ENCODE measurements around the gene SPATA18.

SPATA18 gene

GRCh38 chr4:52017814-52018213 is 33.3 kb upstream of the SPATA18 start:
- no peaks in the 10 kb centered on the region for H3K27me3 ChIP-seq (ENCODE audit: control insufficient read depth, insufficient read depth, low read length)
- H3K36me3 ChIP-seq (ENCODE audit: control insufficient read depth, insufficient read depth, low read length): no peaks in the 10 kb centered on the region
- no peak overlapping the region for H3K27ac ChIP-seq (ENCODE audit: low read length)
- no peaks in the 10 kb centered on the region for H3K9me3 ChIP-seq (ENCODE audit: control insufficient read depth, insufficient read depth, low read length)
- H3K4me3 ChIP-seq (ENCODE audit: low read length): no peak overlapping the region
- no peak for DNase-seq (ENCODE audit: low read depth, low spot score)
- no CpG with 5 or more reads among the region's 1 CpG for WGBS (ENCODE audit: insufficient coverage, insufficient read length)
- no peaks in the 10 kb centered on the region; the same call in 1 of the 2 replicates for H3K4me1 ChIP-seq (ENCODE audit: control insufficient read depth, insufficient read depth, low read length)

GRCh38 chr4:52019936-52020657 is 31.0 kb upstream of the SPATA18 start, which contains the start of gene LRRC66:
Gene LRRC66, minus strand, starts transcription at chr4:52020363. Its CDS starts 2,750 bp downstream, at chr4:52017613.
- Histone ChIP-seq H3K4me3 (ENCODE audit: low read length) (no peak within 1 kb of the TSS), H3K4me1 (ENCODE audit: control insufficient read depth, insufficient read depth, low read length) (no peaks in the 10 kb centered on the region; the same call in 1 of the 2 replicates), H3K9me3 (ENCODE audit: control insufficient read depth, insufficient read depth, low read length) (no peaks in the 10 kb centered on the region), H3K36me3 (ENCODE audit: control insufficient read depth, insufficient read depth, low read length) (no peaks in the 10 kb centered on the region), H3K27ac (ENCODE audit: low read length) (no peak within 1 kb of the TSS), H3K27me3 (ENCODE audit: control insufficient read depth, insufficient read depth, low read length) (no peaks in the 10 kb centered on the region)
- no peak for DNase-seq (ENCODE audit: low read depth, low spot score)
- no CpG with 5 or more reads among the region's 6 CpGs for WGBS (ENCODE audit: insufficient coverage, insufficient read length)

GRCh38 chr4:52028970-52029369 is 22.1 kb upstream of the SPATA18 start:
- H3K27ac ChIP-seq (ENCODE audit: low read length): no peak overlapping the region
- H3K4me1 ChIP-seq (ENCODE audit: control insufficient read depth, insufficient read depth, low read length): no peaks in the 10 kb centered on the region
- WGBS (ENCODE audit: insufficient coverage, insufficient read length): no CpG with 5 or more reads among the region's 1 CpG
- H3K4me3 ChIP-seq (ENCODE audit: low read length): no peak overlapping the region
- no peaks in the 10 kb centered on the region for H3K27me3 ChIP-seq (ENCODE audit: control insufficient read depth, insufficient read depth, low read length)
- no peaks in the 10 kb centered on the region for H3K9me3 ChIP-seq (ENCODE audit: control insufficient read depth, insufficient read depth, low read length)
- DNase-seq (ENCODE audit: low read depth, low spot score): no peak
- no peaks in the 10 kb centered on the region; the same call in 1 of the 2 replicates for H3K36me3 ChIP-seq (ENCODE audit: control insufficient read depth, insufficient read depth, low read length)

- DNase-seq (ENCODE audit: low read depth, low spot score): no peak
- Histone ChIP-seq H3K4me1 (ENCODE audit: control insufficient read depth, insufficient read depth, low read length) (no peaks in the 10 kb centered on the region), H3K9me3 (ENCODE audit: control insufficient read depth, insufficient read depth, low read length) (no peaks in the 10 kb centered on the region), H3K36me3 (ENCODE audit: control insufficient read depth, insufficient read depth, low read length) (no peaks in the 10 kb centered on the region), H3K27me3 (ENCODE audit: control insufficient read depth, insufficient read depth, low read length) (no peaks in the 10 kb centered on the region), H3K4me3 (ENCODE audit: low read length) (no peak overlapping the region), H3K27ac (ENCODE audit: low read length) (no peak overlapping the region)
- no CpG with 5 or more reads among the region's 1 CpG for WGBS (ENCODE audit: insufficient coverage, insufficient read length)
Observed at GRCh38 chr4:52032005-52032404, 19.1 kb upstream of the SPATA18 start.

- Histone ChIP-seq H3K36me3 (ENCODE audit: control insufficient read depth, insufficient read depth, low read length) (no peaks in the 10 kb centered on the region), H3K4me1 (ENCODE audit: control insufficient read depth, insufficient read depth, low read length) (no peaks in the 10 kb centered on the region), H3K27ac (ENCODE audit: low read length) (no peak overlapping the region), H3K4me3 (ENCODE audit: low read length) (no peak overlapping the region), H3K27me3 (ENCODE audit: control insufficient read depth, insufficient read depth, low read length) (no peaks in the 10 kb centered on the region), H3K9me3 (ENCODE audit: control insufficient read depth, insufficient read depth, low read length) (no peaks in the 10 kb centered on the region)
- DNase-seq (ENCODE audit: low read depth, low spot score): no peak
- WGBS (ENCODE audit: insufficient coverage, insufficient read length): no CpG with 5 or more reads among the region's 2 CpGs
Observed at GRCh38 chr4:52035190-52035589, 15.9 kb upstream of the SPATA18 start.

GRCh38 chr4:52036886-52037530 is 14.1 kb upstream of the SPATA18 start:
- Histone ChIP-seq H3K27ac (ENCODE audit: low read length) (no peak overlapping the region), H3K4me3 (ENCODE audit: low read length) (no peak overlapping the region; the same call in 1 of the 2 replicates), H3K9me3 (ENCODE audit: control insufficient read depth, insufficient read depth, low read length) (no peaks in the 10 kb centered on the region), H3K4me1 (ENCODE audit: control insufficient read depth, insufficient read depth, low read length) (no peaks in the 10 kb centered on the region), H3K36me3 (ENCODE audit: control insufficient read depth, insufficient read depth, low read length) (no peaks in the 10 kb centered on the region), H3K27me3 (ENCODE audit: control insufficient read depth, insufficient read depth, low read length) (no peaks in the 10 kb centered on the region)
- DNase-seq (ENCODE audit: low read depth, low spot score): no peak
- WGBS (ENCODE audit: insufficient coverage, insufficient read length): no CpG with 5 or more reads among the region's 7 CpGs

- DNase-seq (ENCODE audit: low read depth, low spot score): no peak
- WGBS (ENCODE audit: insufficient coverage, insufficient read length): no CpG with 5 or more reads among the region's 25 CpGs
- H3K36me3 ChIP-seq (ENCODE audit: control insufficient read depth, insufficient read depth, low read length): no peaks in the 10 kb centered on the region
- H3K4me1 ChIP-seq (ENCODE audit: control insufficient read depth, insufficient read depth, low read length): no peaks in the 10 kb centered on the region
- no peak overlapping the region for H3K27ac ChIP-seq (ENCODE audit: low read length)
- no peaks in the 10 kb centered on the region for H3K27me3 ChIP-seq (ENCODE audit: control insufficient read depth, insufficient read depth, low read length)
- H3K4me3 ChIP-seq (ENCODE audit: low read length): peak overlapping the region; percentile 52
- no peaks in the 10 kb centered on the region for H3K9me3 ChIP-seq (ENCODE audit: control insufficient read depth, insufficient read depth, low read length)
Observed at GRCh38 chr4:52037689-52038102, 13.4 kb upstream of the SPATA18 start.

GRCh38 chr4:52038103-52038912 is 12.8 kb upstream of the SPATA18 start, which contains the start of gene SGCB:
Gene SGCB, minus strand, starts transcription at chr4:52038299. Its CDS starts 40 bp downstream, at chr4:52038259.
- Histone ChIP-seq H3K36me3 (ENCODE audit: control insufficient read depth, insufficient read depth, low read length) (no peaks in the 10 kb centered on the region), H3K4me1 (ENCODE audit: control insufficient read depth, insufficient read depth, low read length) (no peaks in the 10 kb centered on the region), H3K4me3 (ENCODE audit: low read length) (peak within 1 kb of the TSS; percentile 52), H3K27ac (ENCODE audit: low read length) (no peak within 1 kb of the TSS), H3K9me3 (ENCODE audit: control insufficient read depth, insufficient read depth, low read length) (no peaks in the 10 kb centered on the region), H3K27me3 (ENCODE audit: control insufficient read depth, insufficient read depth, low read length) (no peaks in the 10 kb centered on the region)
- no CpG with 5 or more reads among the region's 70 CpGs for WGBS (ENCODE audit: insufficient coverage, insufficient read length)
- DNase-seq (ENCODE audit: low read depth, low spot score): no peak

- no peaks in the 10 kb centered on the region for H3K36me3 ChIP-seq (ENCODE audit: control insufficient read depth, insufficient read depth, low read length)
- H3K4me3 ChIP-seq (ENCODE audit: low read length): no peak overlapping the region
- WGBS (ENCODE audit: insufficient coverage, insufficient read length): no CpG with 5 or more reads among the region's 1 CpG
- no peaks in the 10 kb centered on the region for H3K27me3 ChIP-seq (ENCODE audit: control insufficient read depth, insufficient read depth, low read length)
- no peak overlapping the region for H3K27ac ChIP-seq (ENCODE audit: low read length)
- no peaks in the 10 kb centered on the region for H3K4me1 ChIP-seq (ENCODE audit: control insufficient read depth, insufficient read depth, low read length)
- no peak for DNase-seq (ENCODE audit: low read depth, low spot score)
- H3K9me3 ChIP-seq (ENCODE audit: control insufficient read depth, insufficient read depth, low read length): no peaks in the 10 kb centered on the region
Observed at GRCh38 chr4:52045028-52045427, 6.1 kb upstream of the SPATA18 start.

GRCh38 chr4:52049266-52049665 is 1.8 kb upstream of the SPATA18 start:
- Histone ChIP-seq H3K4me3 (ENCODE audit: low read length) (no peak overlapping the region), H3K27me3 (ENCODE audit: control insufficient read depth, insufficient read depth, low read length) (no peaks in the 10 kb centered on the region; the same call in 1 of the 2 replicates), H3K9me3 (ENCODE audit: control insufficient read depth, insufficient read depth, low read length) (no peaks in the 10 kb centered on the region), H3K27ac (ENCODE audit: low read length) (no peak overlapping the region), H3K36me3 (ENCODE audit: control insufficient read depth, insufficient read depth, low read length) (no peaks in the 10 kb centered on the region), H3K4me1 (ENCODE audit: control insufficient read depth, insufficient read depth, low read length) (no peaks in the 10 kb centered on the region)
- no CpG with 5 or more reads among the region's 5 CpGs for WGBS (ENCODE audit: insufficient coverage, insufficient read length)
- DNase-seq (ENCODE audit: low read depth, low spot score): no peak

Measured in iPS DF 6.9 (cell line).